Activated CD4-positive, alpha-beta T cell treated with anti-CD3 and anti-CD28 coated beads for 48 hours (primary cell): ENCODE results near the gene SEC22A.
"Not testable (repeated sequence)": the region's sequence is repeated elsewhere in the genome, so short reads cannot be mapped to it uniquely, and the experiment has no call there.

ENCODE experiments used
- DNase-seq: peaks from one replicate; pipeline ENCODE4 v3.0.0-alpha.2; 2020

Gene SEC22A

GRCh38 chr3:123186695-123187094 lies 15.0 kb upstream of the SEC22A start:
- DNase-seq: no peak

- DNase-seq: no peak
Observed at GRCh38 chr3:123188058-123188457, 13.7 kb upstream of the SEC22A start.

GRCh38 chr3:123193448-123194101 lies 8.2 kb upstream of the SEC22A start:
- no peak for DNase-seq

GRCh38 chr3:123194552-123194951 lies 7.2 kb upstream of the SEC22A start:
- DNase-seq: no peak

- no peak for DNase-seq
Observed at GRCh38 chr3:123198372-123198771, 3.4 kb upstream of the SEC22A start.

GRCh38 chr3:123201223-123201556 lies 553 bp upstream of the SEC22A start:
- DNase-seq: no peak

GRCh38 chr3:123202451-123202850 lies 708 bp downstream of the SEC22A start:
- peak; percentile 9 for DNase-seq

GRCh38 chr3:123218990-123219389 lies 17.2 kb downstream of the SEC22A start:
- no peak for DNase-seq

- not testable (repeated sequence) for DNase-seq
Observed at GRCh38 chr3:123221369-123221768, 19.6 kb downstream of the SEC22A start.

GRCh38 chr3:123225016-123225415 lies 23.3 kb downstream of the SEC22A start:
- no peak for DNase-seq

- no peak for DNase-seq
Observed at GRCh38 chr3:123226549-123226948, 24.8 kb downstream of the SEC22A start.

- no peak for DNase-seq
Observed at GRCh38 chr3:123229145-123229544, 27.4 kb downstream of the SEC22A start.

GRCh38 chr3:123236902-123237301 lies 35.2 kb downstream of the SEC22A start:
- DNase-seq: no peak

GRCh38 chr3:123239186-123239585 lies 37.4 kb downstream of the SEC22A start:
- DNase-seq: not testable (repeated sequence)

- DNase-seq: no peak
Observed at GRCh38 chr3:123239756-123240155, 38.0 kb downstream of the SEC22A start.

GRCh38 chr3:123244128-123244527 lies 42.4 kb downstream of the SEC22A start:
- DNase-seq: peak; percentile 7

- DNase-seq: no peak
Observed at GRCh38 chr3:123246866-123247265, 45.1 kb downstream of the SEC22A start.

- DNase-seq: no peak
Observed at GRCh38 chr3:123256256-123256655, 54.5 kb downstream of the SEC22A start.

- DNase-seq: no peak
Observed at GRCh38 chr3:123258359-123258758, 56.6 kb downstream of the SEC22A start.

- no peak for DNase-seq
Observed at GRCh38 chr3:123258811-123259420, 57.2 kb downstream of the SEC22A start.

- DNase-seq: no peak
Observed at GRCh38 chr3:123261666-123262065, 59.9 kb downstream of the SEC22A start.

- no peak for DNase-seq
Observed at GRCh38 chr3:123262226-123262625, 60.5 kb downstream of the SEC22A start.

GRCh38 chr3:123262868-123263267 lies 61.1 kb downstream of the SEC22A start:
- DNase-seq: no peak

- no peak for DNase-seq
Observed at GRCh38 chr3:123263941-123264340, 62.2 kb downstream of the SEC22A start.

- no peak for DNase-seq
Observed at GRCh38 chr3:123267821-123268220, 66.1 kb downstream of the SEC22A start.
